SIG-M5 treated with dmso at 0.1 percent for 504 hours (cell line): ENCODE measurements around the gene COL28A1.
"Not testable (repeated sequence)": the region's sequence is repeated elsewhere in the genome, so short reads cannot be mapped to it uniquely, and the experiment has no call there.

Source experiments
- DNase-seq: peaks from one replicate; lab custom pipeline; 2025; ENCODE audit not compliant: unreplicated experiment; lab: John Stamatoyannopoulos, UW

The COL28A1 gene

GRCh38 chr7:7418997-7419396, 116.7 kb downstream of the COL28A1 start:
- no peak for DNase-seq

- DNase-seq = peak; percentile 14
Measured at GRCh38 chr7:7417851-7418250, 117.8 kb downstream of the COL28A1 start.

DNA sequence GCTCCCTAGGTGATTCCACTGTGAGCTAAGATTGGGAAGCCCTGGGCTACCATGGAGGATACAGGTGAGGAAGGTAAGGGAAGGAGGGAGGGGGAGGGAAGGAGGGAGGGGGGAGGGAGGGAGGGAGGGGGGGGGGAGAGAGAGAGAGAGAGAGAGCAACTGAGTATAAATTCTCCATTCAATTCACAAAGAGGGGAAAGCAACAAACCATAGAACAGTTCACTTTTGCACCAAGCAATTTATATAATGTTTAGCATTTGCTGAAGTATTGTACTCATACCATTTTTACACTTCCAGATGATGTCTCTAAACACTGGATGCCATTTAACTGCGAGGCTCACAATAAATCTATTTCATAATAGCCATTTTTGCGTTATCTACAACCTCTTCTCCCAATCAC, 118.3 kb downstream of the COL28A1 start:
- no peak for DNase-seq

DNA sequence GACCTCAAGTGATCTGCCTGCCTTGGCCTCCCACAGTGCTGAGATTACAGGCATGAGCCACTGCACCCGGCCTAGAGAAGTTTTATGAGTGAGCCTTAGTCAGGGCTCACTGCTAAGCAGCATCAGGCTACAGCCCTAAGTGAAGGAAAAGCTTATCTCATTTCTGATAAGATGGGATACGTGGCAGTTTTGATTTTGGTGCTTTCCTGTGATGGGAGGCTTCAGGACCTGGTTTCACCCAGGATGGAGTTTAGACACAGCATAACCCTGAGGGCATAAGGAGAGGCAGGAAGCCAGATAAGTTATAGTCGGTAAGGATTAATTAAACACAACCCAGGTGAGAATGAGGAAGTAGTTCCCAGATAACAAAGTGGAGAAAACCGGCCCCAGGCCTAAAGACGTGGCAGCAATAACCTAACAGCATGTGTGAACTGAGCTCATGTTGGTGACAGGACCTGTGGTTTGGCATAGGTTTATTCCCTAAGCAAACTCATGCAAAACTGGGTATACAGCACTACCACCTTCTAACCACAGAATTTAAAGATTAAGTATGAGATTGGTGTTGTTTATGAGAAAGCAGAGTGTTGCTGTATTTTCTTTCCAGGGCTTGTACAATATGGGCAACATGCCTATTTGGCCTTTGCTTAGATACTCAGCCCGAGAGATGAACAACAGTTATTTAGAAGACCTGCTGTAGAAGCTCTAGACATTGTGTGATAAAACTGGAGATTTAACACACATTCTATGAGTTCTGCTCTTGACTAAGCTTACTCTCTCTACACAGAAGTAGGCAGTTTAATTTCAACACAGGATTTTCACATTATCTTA, 119.4 kb downstream of the COL28A1 start:
- peak; percentile 29 for DNase-seq

- no peak for DNase-seq
Measured at GRCh38 chr7:7414791-7415603, 120.7 kb downstream of the COL28A1 start.

- peak; percentile 43 for DNase-seq
Measured at GRCh38 chr7:7408001-7408770, 127.5 kb downstream of the COL28A1 start.

GRCh38 chr7:7405461-7405860, 130.2 kb downstream of the COL28A1 start:
- DNase-seq = no peak

GRCh38 chr7:7399707-7400106, 136.0 kb downstream of the COL28A1 start:
- no peak for DNase-seq

DNA sequence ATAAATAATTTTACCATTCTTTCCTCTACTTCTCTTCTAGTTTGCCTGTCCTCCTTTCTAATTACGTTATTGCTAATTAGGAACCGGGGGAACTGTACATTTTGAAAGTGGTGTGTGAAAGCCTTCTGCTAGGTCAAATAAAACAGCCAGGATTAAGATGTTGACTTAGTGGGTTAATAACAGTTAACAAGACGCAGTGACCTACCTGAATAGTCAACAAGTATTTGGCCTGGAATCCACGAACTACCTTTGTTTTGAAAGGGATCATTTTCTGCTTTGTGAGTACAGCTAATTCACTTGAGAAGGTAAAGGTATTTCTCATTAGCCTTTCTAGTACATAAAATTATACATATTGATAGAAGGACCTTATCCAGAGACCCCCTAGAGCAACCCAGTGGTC, 139.9 kb downstream of the COL28A1 start:
- DNase-seq = no peak

DNA sequence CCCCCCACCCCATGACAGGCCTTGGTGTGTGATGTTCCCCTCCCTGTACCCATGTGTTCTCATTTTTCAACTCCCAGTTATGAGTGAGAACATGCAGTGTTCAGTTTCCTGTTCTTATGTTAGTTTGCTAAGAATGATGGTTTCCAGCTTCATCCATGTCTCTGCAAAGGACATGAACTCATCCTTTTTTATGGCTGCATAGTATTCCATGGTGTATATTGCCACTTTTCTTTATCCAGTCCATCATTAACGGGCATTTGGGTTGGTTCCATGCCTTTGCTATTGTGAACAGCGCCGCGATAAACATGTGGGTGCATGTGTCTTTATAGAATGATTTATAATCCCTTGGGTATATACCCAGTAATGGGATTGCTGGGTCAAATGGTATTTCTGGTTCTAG, 147.5 kb downstream of the COL28A1 start:
- not testable (repeated sequence) for DNase-seq

- no peak for DNase-seq
Measured at GRCh38 chr7:7385421-7385820, 150.3 kb downstream of the COL28A1 start.

- no peak for DNase-seq
Measured at GRCh38 chr7:7384228-7384627, 151.4 kb downstream of the COL28A1 start.

DNA sequence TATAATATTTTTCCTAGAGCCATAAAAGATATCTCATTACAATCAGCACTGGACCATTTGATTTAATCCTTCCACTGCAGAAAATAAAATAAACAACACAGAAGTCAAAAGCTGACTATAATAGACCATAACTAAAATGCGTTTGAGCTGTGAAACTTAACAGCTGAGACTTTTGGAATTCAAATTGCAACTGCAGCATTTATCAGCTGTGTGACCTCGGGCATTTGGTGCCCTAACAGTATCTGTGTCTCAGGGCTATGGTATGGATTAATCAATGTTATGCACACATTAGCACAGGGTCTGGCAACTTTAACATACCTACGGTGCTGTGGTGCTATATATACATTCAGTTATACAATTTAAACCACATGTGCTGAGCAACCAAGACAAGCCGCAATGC, 160.1 kb downstream of the COL28A1 start:
- no peak for DNase-seq

GRCh38 chr7:7370076-7370475, 165.6 kb downstream of the COL28A1 start:
- DNase-seq = no peak

- no peak for DNase-seq
Measured at GRCh38 chr7:7369134-7369533, 166.5 kb downstream of the COL28A1 start.

GRCh38 chr7:7354674-7355073, 181.0 kb downstream of the COL28A1 start:
- peak; percentile 75 for DNase-seq

DNA sequence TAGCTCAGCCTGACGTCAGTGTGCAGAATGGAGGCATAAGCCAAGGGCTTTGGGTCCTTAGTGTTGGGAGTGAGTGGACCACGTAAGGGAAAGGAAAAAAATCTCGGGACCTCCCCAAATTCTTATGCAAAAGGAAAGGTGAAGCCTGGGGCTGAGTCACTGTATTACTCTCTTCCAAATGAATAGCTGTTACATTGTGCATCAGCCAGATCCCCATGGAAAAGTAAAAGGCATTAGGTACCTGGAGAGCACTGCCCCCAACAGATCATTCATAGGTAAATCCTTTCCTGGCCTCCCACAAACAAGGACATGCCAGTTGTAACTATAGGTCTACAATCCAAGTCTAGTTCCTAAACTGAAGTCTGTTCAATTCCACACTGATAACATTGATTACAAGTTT, 182.8 kb downstream of the COL28A1 start:
- peak; percentile 33 for DNase-seq

GRCh38 chr7:7351832-7352231, 183.8 kb downstream of the COL28A1 start:
- no peak for DNase-seq

GRCh38 chr7:7351156-7351555, 184.5 kb downstream of the COL28A1 start:
- DNase-seq = no peak

DNA sequence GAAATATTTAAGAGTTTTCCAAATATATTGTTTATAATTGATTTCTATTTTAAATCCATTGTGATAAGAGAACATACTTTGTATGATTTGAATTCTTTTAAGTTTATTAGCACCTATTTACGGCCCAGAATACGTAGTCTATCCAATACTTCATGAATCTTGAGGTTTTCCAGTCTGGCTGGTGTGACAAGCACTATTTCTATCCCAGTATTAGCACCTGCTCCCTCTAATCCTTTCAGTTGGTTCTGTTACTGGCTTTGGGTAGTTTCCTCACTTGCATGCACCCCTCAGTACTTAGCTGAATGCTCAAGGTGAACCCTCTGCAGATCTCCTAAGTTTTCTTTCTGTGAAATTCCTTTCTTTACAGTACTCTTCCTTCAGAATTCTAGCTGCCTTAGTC, 186.5 kb downstream of the COL28A1 start:
- DNase-seq = no peak

DNA sequence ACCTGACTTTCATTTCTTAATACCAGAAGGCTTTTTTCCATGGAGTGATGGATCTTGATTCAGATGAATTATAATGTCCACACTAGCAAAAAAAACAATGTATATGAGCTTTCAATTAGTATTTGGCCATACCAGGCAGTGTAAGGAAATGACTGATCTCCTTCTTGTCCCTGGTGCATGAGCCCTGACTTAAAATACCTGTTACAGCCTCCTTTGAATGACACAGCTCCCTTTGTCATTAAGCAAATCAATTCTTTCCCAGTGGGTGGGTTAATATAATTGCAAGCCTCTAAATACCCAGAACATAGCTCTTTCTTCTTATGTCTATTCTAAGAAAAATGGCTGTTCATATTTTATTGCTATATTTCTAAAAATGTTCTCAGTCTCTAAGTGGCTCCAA, 188.6 kb downstream of the COL28A1 start:
- DNase-seq = no peak
